Measurements from ENCODE around the gene FOXO1.
A peak's percentile ranks its signal among the peaks of the same experiment; 100 is the strongest.

FOXO1 gene

DNA sequence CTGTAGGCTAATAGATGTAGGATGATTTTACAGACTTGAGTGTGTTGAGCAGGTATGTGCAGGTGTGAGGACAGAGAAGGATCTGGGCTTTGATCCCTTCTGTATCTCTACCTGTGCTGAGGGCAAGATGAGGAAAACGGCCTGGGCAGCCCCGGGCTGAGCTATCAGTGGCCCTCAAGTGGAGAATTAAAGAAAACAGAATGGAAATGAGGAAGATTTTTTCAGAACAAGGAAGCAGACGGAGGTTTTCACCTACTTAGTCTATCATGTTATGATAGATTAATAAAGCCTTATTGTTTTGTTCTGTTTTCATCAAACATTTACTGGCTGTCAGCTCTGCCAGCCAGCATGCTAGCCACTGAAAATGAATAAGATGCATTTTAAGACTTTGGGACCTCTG, 22.3 kb upstream of the FOXO1 start:
- Histone ChIP-seq H3K9me3 (ENCODE audit: insufficient read depth, low read depth, low read length) (no peaks in the 10 kb centered on the region), H3K4me2 (ENCODE audit: low read depth, low read length, poor library complexity, severe bottlenecking) (no peak overlapping the region), H3F3A (ENCODE audit: low read depth) (no peaks in the 10 kb centered on the region), H3K4me1 (ENCODE audit: insufficient read depth, low read length, poor library complexity, severe bottlenecking) (no peaks in the 10 kb centered on the region), H3K4me3 (ENCODE audit: low read length, poor library complexity, severe bottlenecking) (no peak overlapping the region), H4K20me1 (ENCODE audit: insufficient read depth, low read length, poor library complexity, severe bottlenecking) (no peaks in the 10 kb centered on the region), H3K27me3 (ENCODE audit: insufficient read depth, low read length, poor library complexity, severe bottlenecking) (no peaks in the 10 kb centered on the region), H3K9ac (ENCODE audit: low read depth, low read length, poor library complexity, severe bottlenecking) (no peak overlapping the region), H2AFZ (ENCODE audit: low read length) (no peak overlapping the region), H3K79me2 (ENCODE audit: insufficient read depth, low read length) (no peaks in the 10 kb centered on the region), H3K9me2 (replicated peaks; ENCODE audit: low read depth, low read length) (no peaks in the 10 kb centered on the region), H3K36me3 (ENCODE audit: insufficient read depth, low read length) (no peaks in the 10 kb centered on the region)
- TF ChIP-seq EZH2phosphoT487 (IDR thresholded peaks at IDR 0.05; ENCODE audit: borderline replicate concordance) (no peak), CTCF (conservative IDR thresholded peaks at IDR 0.05; ENCODE audit: low read length) (no peak)

- Histone ChIP-seq H3K9me2 (replicated peaks; ENCODE audit: low read depth, low read length) (no peaks in the 10 kb centered on the region), H3K4me2 (ENCODE audit: low read depth, low read length, poor library complexity, severe bottlenecking) (no peak overlapping the region), H3K27me3 (ENCODE audit: insufficient read depth, low read length, poor library complexity, severe bottlenecking) (no peaks in the 10 kb centered on the region), H3K79me2 (ENCODE audit: insufficient read depth, low read length) (no peaks in the 10 kb centered on the region), H2AFZ (ENCODE audit: low read length) (no peak overlapping the region), H3K4me3 (ENCODE audit: low read length, poor library complexity, severe bottlenecking) (no peak overlapping the region), H4K20me1 (ENCODE audit: insufficient read depth, low read length, poor library complexity, severe bottlenecking) (no peaks in the 10 kb centered on the region), H3K36me3 (ENCODE audit: insufficient read depth, low read length) (no peaks in the 10 kb centered on the region), H3K9ac (ENCODE audit: low read depth, low read length, poor library complexity, severe bottlenecking) (no peak overlapping the region), H3F3A (ENCODE audit: low read depth) (no peaks in the 10 kb centered on the region), H3K4me1 (ENCODE audit: insufficient read depth, low read length, poor library complexity, severe bottlenecking) (peaks cover 11% of the 10 kb centered on the region), H3K9me3 (ENCODE audit: insufficient read depth, low read depth, low read length) (no peaks in the 10 kb centered on the region)
- peak; percentile 73 for TF ChIP-seq CTCF (conservative IDR thresholded peaks at IDR 0.05; ENCODE audit: low read length)
- TF ChIP-seq EZH2phosphoT487 (IDR thresholded peaks at IDR 0.05; ENCODE audit: borderline replicate concordance), result no peak
Observed at GRCh38 chr13:40682449-40683240, 16.2 kb upstream of the FOXO1 start.

DNA sequence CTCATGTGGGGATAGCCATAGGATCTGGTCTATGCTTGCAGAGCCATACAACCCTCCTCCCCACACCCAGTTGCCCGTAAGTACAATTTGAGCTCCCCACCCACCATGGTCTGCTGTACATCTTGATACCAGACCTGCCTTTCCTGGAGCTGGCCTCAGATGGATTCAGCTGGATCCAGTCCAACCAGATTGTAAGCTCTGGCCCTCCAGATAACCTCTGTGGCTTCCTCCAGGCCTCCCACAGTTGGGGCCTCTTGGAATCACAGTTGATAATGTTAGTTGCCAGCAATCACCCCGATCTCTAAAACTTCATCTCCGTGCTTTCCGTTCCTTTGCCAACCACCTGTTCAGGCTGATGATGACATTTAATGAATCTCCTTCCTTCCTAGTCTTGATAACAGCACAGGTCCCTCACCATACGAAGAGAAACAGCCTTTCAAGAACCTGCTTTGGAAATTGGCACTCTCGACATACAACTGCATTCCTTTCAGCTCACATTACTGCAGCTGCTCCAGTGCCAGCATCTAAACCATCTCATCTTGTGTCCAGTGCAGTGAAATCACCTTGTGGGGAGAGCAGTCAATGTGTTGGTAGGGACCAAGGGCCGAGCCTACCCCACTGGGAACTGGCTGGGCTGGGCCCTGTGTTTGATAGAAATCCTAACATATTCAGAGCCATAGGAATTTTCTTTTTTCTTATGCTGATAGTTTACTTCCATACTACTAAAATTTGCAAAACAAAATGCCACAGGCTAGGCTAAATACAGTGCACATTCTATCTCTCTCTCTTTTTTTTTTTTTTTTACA, 15.1 kb upstream of the FOXO1 start:
- H3K36me3 ChIP-seq (ENCODE audit: insufficient read depth, low read length), result no peaks in the 10 kb centered on the region
- no peaks in the 10 kb centered on the region for H4K20me1 ChIP-seq (ENCODE audit: insufficient read depth, low read length, poor library complexity, severe bottlenecking)
- TF ChIP-seq CTCF (conservative IDR thresholded peaks at IDR 0.05; ENCODE audit: low read length), result no peak
- TF ChIP-seq EZH2phosphoT487 (IDR thresholded peaks at IDR 0.05; ENCODE audit: borderline replicate concordance), result no peak
- H3K4me1 ChIP-seq (ENCODE audit: insufficient read depth, low read length, poor library complexity, severe bottlenecking), result peaks cover 11% of the 10 kb centered on the region
- no peaks in the 10 kb centered on the region for H3K9me2 ChIP-seq (replicated peaks; ENCODE audit: low read depth, low read length)
- no peaks in the 10 kb centered on the region for H3K9me3 ChIP-seq (ENCODE audit: insufficient read depth, low read depth, low read length)
- H2AFZ ChIP-seq (ENCODE audit: low read length), result no peak overlapping the region
- no peak overlapping the region for H3K4me2 ChIP-seq (ENCODE audit: low read depth, low read length, poor library complexity, severe bottlenecking)
- H3F3A ChIP-seq (ENCODE audit: low read depth), result no peaks in the 10 kb centered on the region
- H3K79me2 ChIP-seq (ENCODE audit: insufficient read depth, low read length), result no peaks in the 10 kb centered on the region
- H3K4me3 ChIP-seq (ENCODE audit: low read length, poor library complexity, severe bottlenecking), result no peak overlapping the region
- H3K27me3 ChIP-seq (ENCODE audit: insufficient read depth, low read length, poor library complexity, severe bottlenecking), result no peaks in the 10 kb centered on the region
- no peak overlapping the region for H3K9ac ChIP-seq (ENCODE audit: low read depth, low read length, poor library complexity, severe bottlenecking)
